ENCODE measurements around the gene MRPS31.

DNA sequence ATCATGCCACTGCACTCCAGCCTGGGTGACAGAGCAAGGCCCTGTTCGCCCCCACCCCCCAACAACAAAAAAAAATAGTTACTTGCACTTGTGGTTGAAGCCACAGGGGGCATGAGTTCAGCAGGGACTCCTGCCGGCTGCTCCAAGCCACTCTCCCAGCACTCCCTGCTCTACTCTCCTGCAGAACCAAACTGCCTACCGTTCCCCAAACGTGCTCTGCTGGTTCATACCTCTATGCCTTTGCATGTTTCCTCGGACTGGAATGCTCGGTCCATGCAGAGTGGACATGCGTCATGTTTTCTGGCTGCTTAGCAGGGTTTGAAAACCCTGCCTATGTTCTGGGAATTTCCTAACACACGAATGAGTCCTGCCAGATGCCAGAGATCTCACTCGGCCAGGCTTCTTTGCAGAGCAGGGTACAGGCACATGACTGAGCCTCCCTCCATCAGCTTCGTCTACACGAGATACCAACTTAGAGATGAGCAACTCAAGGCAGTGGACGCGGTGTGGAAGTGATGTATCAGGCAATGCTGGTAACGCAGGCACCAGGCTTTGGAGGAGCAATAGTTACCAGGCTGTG, 9.9 kb upstream of the MRPS31 start:
- TF ChIP-seq CTCF (IDR thresholded peaks at IDR 0.05) (no peak), POLR2A (IDR thresholded peaks at IDR 0.05) (no peak)

Data from tibial nerve (tissue), 3 donors.